ENCODE measurements around the gene STK11. TPM values are rescaled to one million over a fixed set of nuclear protein-coding genes. Genes with fewer than 3 reads are reported as not detected.

STK11 gene
- total RNA-seq, 3 donors from 2014 or later, result 32.8 to 55.0 (median 52.1) TPM

- Histone ChIP-seq H3K9me3 (no peaks in the 10 kb centered on the region), H3K4me1 (peaks cover 19 to 20% of the 10 kb centered on the region in 2 donors), H3K4me3 (peak overlapping the region; percentile 83 to 97 (median 94)), H3K27ac (peak overlapping the region; percentile 99), H3K27me3 (no peaks in the 10 kb centered on the region), H3K36me3 (peaks cover 11% of the 10 kb centered on the region)
- DNase-seq (ENCODE audit: low spot score in 2 of 2), result peak in 1 of 2 donors; percentile 79
- TF ChIP-seq POLR2AphosphoS5 (IDR thresholded peaks at IDR 0.05) (peak in 2 of 3 donors; percentile 13 to 38), CTCF (IDR thresholded peaks at IDR 0.05) (no peak)
- intact Hi-C loops (cut with DNase I; ENCODE audit: low total_unique reads), result no loop called here
Observed at GRCh38 chr19:1251330-1252220, 46.0 kb downstream of the STK11 start.

- H3K9me3 ChIP-seq, result no peaks in the 10 kb centered on the region
- intact Hi-C loops (cut with DNase I; ENCODE audit: low total_unique reads), result no loop called here
Observed at GRCh38 chr19:1252221-1252820, 46.7 kb downstream of the STK11 start.

GRCh38 chr19:1252821-1253513 lies 47.4 kb downstream of the STK11 start:
- H3K36me3 ChIP-seq, result peaks cover 11% of the 10 kb centered on the region
- peaks cover 15 to 16% of the 10 kb centered on the region in 2 donors for H3K4me1 ChIP-seq
- H3K27me3 ChIP-seq, result no peaks in the 10 kb centered on the region
- H3K4me3 ChIP-seq, result peak overlapping the region; percentile 83 to 97 (median 94)
- no peaks in the 10 kb centered on the region for H3K9me3 ChIP-seq
- DNase-seq (ENCODE audit: low spot score in 2 of 2), result peak; percentile 90 to 93
- H3K27ac ChIP-seq, result peak overlapping the region; percentile 99
- intact Hi-C loops (cut with DNase I; ENCODE audit: low total_unique reads), result no loop called here
- TF ChIP-seq POLR2A (IDR thresholded peaks at IDR 0.05) (no peak), POLR2AphosphoS5 (IDR thresholded peaks at IDR 0.05) (peak in 2 of 3 donors; percentile 53 to 66), CTCF (IDR thresholded peaks at IDR 0.05) (peak in 1 of 3 donors; percentile 20)

More at GRCh38 chr19:1252221-1252820, 46.7 kb downstream of the STK11 start:
- Histone ChIP-seq H3K36me3 (peaks cover 11% of the 10 kb centered on the region), H3K27ac (peak overlapping the region; percentile 99), H3K4me3 (peak overlapping the region; percentile 83 to 97 (median 94)), H3K27me3 (no peaks in the 10 kb centered on the region), H3K4me1 (peaks cover 19 to 20% of the 10 kb centered on the region in 2 donors)
- TF ChIP-seq POLR2AphosphoS5 (IDR thresholded peaks at IDR 0.05) (peak; percentile 69 to 91 (median 74)), POLR2A (IDR thresholded peaks at IDR 0.05) (no peak)
- DNase-seq (ENCODE audit: low spot score in 2 of 2), result peak; percentile 91 to 96

- TF ChIP-seq POLR2AphosphoS5 (IDR thresholded peaks at IDR 0.05), result peak in 1 of 3 donors; percentile 9
- no peak for TF ChIP-seq CTCF (IDR thresholded peaks at IDR 0.05)
- H3K27me3 ChIP-seq, result no peaks in the 10 kb centered on the region
- H3K4me3 ChIP-seq, result peak overlapping the region; percentile 83 to 97 (median 94)
- intact Hi-C loops (cut with DNase I; ENCODE audit: low total_unique reads), result no loop called here
- H3K9me3 ChIP-seq, result no peaks in the 10 kb centered on the region
- H3K4me1 ChIP-seq, result peaks cover 12 to 13% of the 10 kb centered on the region in 2 donors
- no peak for DNase-seq (ENCODE audit: low spot score in 2 of 2)
- peak overlapping the region; percentile 99 for H3K27ac ChIP-seq
- H3K36me3 ChIP-seq, result peaks cover 11% of the 10 kb centered on the region
Observed at GRCh38 chr19:1253514-1254080, 48.0 kb downstream of the STK11 start.

GRCh38 chr19:1254081-1254527 lies 48.5 kb downstream of the STK11 start:
- Histone ChIP-seq H3K36me3 (peaks cover 11% of the 10 kb centered on the region), H3K4me3 (peak overlapping the region; percentile 83 to 97 (median 94)), H3K27me3 (no peaks in the 10 kb centered on the region), H3K9me3 (no peaks in the 10 kb centered on the region), H3K27ac (peak overlapping the region; percentile 99), H3K4me1 (peaks cover 13 to 16% of the 10 kb centered on the region in 2 donors)
- intact Hi-C loops (cut with DNase I; ENCODE audit: low total_unique reads), result no loop called here
- no peak for DNase-seq (ENCODE audit: low spot score in 2 of 2)
- TF ChIP-seq CTCF (IDR thresholded peaks at IDR 0.05), result no peak
- no peak for TF ChIP-seq POLR2AphosphoS5 (IDR thresholded peaks at IDR 0.05)
- no peak for TF ChIP-seq POLR2A (IDR thresholded peaks at IDR 0.05)

Data from breast epithelium (tissue), 4 donors.